Kidney (tissue), 14 donors: Measurements from ENCODE around the gene CALCR. TPM values are rescaled to one million over a fixed set of nuclear protein-coding genes. Genes with fewer than 3 reads are reported as not detected.
"Not testable (repeated sequence)": the region's sequence is repeated elsewhere in the genome, so short reads cannot be mapped to it uniquely, and the experiment has no call there.

Source experiments
- DNase-seq, 5 donors: peaks; one replicate each; pipeline ENCODE4 v3.0.0-alpha.2; 2013 to 2020
- FAIRE-seq: peaks from 2 replicates; lab custom pipeline; 2012; peaks lifted over from hg19 to GRCh38; lab: Jason Lieb, UNC
- H3K27ac ChIP-seq, 2 donors: one replicate each; pipeline ENCODE4 v1.7.0; 2013; ENCODE audit warnings: low read depth in 2 of 2, low read length in 2 of 2, inconsistent platforms in 1 of 2
- H3K27me3 ChIP-seq: one replicate; pipeline ENCODE4 v1.7.1; 2013; ENCODE audit warnings: low read length, inconsistent platforms; ENCODE audit not compliant: control insufficient read depth, insufficient read depth
- H3K36me3 ChIP-seq, 3 donors: one replicate each; pipeline versions ENCODE4 v1.7.0 to v1.7.1; 2013; ENCODE audit warnings: low read length in 3 of 3, control low read depth in 1 of 3, inconsistent platforms in 1 of 3; ENCODE audit not compliant: insufficient read depth in 3 of 3, control insufficient read depth in 2 of 3
- H3K4me1 ChIP-seq, 3 donors: one replicate each; pipeline versions ENCODE4 v1.7.0 to v1.7.1; 2013; ENCODE audit warnings: low read length in 3 of 3, inconsistent platforms in 1 of 3, low read depth in 1 of 3; ENCODE audit not compliant: control insufficient read depth in 2 of 3, insufficient read depth in 2 of 3
- H3K4me3 ChIP-seq, 3 donors: one replicate each; pipeline versions ENCODE4 v1.7.0 to v1.8.1; 2013; ENCODE audit warnings: low read length in 3 of 3, control low read depth in 1 of 3, inconsistent platforms in 1 of 3
- H3K9ac ChIP-seq, 3 donors: one replicate each; pipeline versions ENCODE4 v1.7.0 to v1.7.1; 2013; ENCODE audit warnings: low read length in 3 of 3, control low read depth in 1 of 3, inconsistent platforms in 1 of 3
- H3K9me3 ChIP-seq, 3 donors: one replicate each; pipeline versions ENCODE4 v1.7.0 to v1.7.1; 2013; ENCODE audit warnings: low read length in 3 of 3, control low read depth in 1 of 3, inconsistent platforms in 1 of 3; ENCODE audit not compliant: control insufficient read depth in 2 of 3, insufficient read depth in 1 of 3
- intact Hi-C: fragments of 100-400 bp; cut with DNase I; formaldehyde crosslinking; loops from one replicate; pipeline ENCODE4 v1.11.1; 2022
- polyA plus RNA-seq: library from polyadenylated mRNA; stranded (reverse); fragments of 350-450 nt; fragmentation: Illumina TruSeq; extraction: RNeasy Lipid Tissue Mini Kit (QIAGEN cat#74804); gene quantifications from one replicate; pipeline ENCODE4 v1.2.3, GENCODE V29; 2014; ENCODE audit warnings: low read depth, low replicate concordance; ENCODE audit not compliant: insufficient read depth
- total RNA-seq: library from RNA; stranded (reverse); fragmentation: NEBNext Ultra II Directional; extraction: Animal tissue kit (Norgen Biotek cat#: 25700); gene quantifications from one replicate; pipeline ENCODE4 v1.2.1, GENCODE V29; 2021
- TF ChIP-seq, protein P1 (sequence below): IDR thresholded peaks from 3 replicates; pipeline ENCODE4 v1.5.1; 2012; ENCODE audit warnings: mild to moderate bottlenecking, moderate library complexity, borderline replicate concordance; ENCODE audit not compliant: insufficient read depth; ENCODE audit errors: extremely low read depth
- donor health status: control.
- donor health status: control.
- donor health status: control.
- donor health status: control.
- donor health status: control.
- donor health status: DM: yes; HTN: yes; CAD: no.
- donor health status: Normal renal cell carcinoma (clear cell type).

CALCR gene
- total and polyA plus RNA-seq, 2 donors from 2014 or later, result 0.97 to 5.3 TPM

- H3K27ac ChIP-seq, result no peak overlapping the region
- no peak overlapping the region for H3K9ac ChIP-seq
- FAIRE-seq, result no peak
- H3K9me3 ChIP-seq, result no peaks in the 10 kb centered on the region
- intact Hi-C loops, result no loop called here
- no peak overlapping the region for H3K4me3 ChIP-seq
- TF ChIP-seq, protein P1, sequence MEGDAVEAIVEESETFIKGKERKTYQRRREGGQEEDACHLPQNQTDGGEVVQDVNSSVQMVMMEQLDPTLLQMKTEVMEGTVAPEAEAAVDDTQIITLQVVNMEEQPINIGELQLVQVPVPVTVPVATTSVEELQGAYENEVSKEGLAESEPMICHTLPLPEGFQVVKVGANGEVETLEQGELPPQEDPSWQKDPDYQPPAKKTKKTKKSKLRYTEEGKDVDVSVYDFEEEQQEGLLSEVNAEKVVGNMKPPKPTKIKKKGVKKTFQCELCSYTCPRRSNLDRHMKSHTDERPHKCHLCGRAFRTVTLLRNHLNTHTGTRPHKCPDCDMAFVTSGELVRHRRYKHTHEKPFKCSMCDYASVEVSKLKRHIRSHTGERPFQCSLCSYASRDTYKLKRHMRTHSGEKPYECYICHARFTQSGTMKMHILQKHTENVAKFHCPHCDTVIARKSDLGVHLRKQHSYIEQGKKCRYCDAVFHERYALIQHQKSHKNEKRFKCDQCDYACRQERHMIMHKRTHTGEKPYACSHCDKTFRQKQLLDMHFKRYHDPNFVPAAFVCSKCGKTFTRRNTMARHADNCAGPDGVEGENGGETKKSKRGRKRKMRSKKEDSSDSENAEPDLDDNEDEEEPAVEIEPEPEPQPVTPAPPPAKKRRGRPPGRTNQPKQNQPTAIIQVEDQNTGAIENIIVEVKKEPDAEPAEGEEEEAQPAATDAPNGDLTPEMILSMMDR, result no peak
- no peaks in the 10 kb centered on the region for H3K36me3 ChIP-seq
- no peaks in the 10 kb centered on the region for H3K4me1 ChIP-seq
- DNase-seq, result no peak
- no peaks in the 10 kb centered on the region for H3K27me3 ChIP-seq
These were observed 71.4 kb downstream of the CALCR start for GRCh38 chr7:93503088-93503487.

- DNase-seq, H3K9me3 ChIP-seq, H3K4me1 ChIP-seq, H3K27ac ChIP-seq, FAIRE-seq, H3K36me3 ChIP-seq, H3K4me3 ChIP-seq, H3K27me3 ChIP-seq, H3K9ac ChIP-seq, intact Hi-C loops: not testable (repeated sequence)
These were observed 82.7 kb downstream of the CALCR start for GRCh38 chr7:93491860-93492259.

- TF ChIP-seq, protein P1, result no peak
- no peaks in the 10 kb centered on the region for H3K27me3 ChIP-seq
- FAIRE-seq (no peak), DNase-seq (no peak)
- no peak overlapping the region for H3K4me3 ChIP-seq
- H3K9ac ChIP-seq, result no peak overlapping the region
- intact Hi-C loops, result no loop called here
- no peak overlapping the region for H3K27ac ChIP-seq
- H3K4me1 ChIP-seq, result no peaks in the 10 kb centered on the region
- H3K9me3 ChIP-seq, result no peaks in the 10 kb centered on the region
- H3K36me3 ChIP-seq, result no peaks in the 10 kb centered on the region
These were observed 97.8 kb downstream of the CALCR start for GRCh38 chr7:93476491-93477344.

DNA sequence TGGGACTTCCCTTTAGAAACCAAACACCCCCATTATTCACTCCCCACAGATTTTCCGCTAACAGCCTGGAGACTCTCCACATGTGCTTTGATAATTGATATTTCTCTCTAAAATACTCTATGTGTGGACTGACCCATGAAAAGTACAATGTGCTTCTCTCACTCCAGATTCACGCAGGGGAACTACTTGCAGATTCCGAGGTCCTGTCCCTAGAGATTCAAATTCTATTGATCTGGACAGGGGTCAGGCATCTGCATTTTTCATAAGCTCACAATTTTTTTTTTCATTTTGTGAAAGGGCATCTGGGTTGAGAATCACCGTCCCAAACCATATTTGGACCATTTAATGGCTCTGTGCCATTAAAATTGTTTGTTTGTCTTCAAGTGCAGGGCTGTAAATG is 98.7 kb downstream of the CALCR start:
- no peak for FAIRE-seq
- intact Hi-C loops, result no loop called here
- Histone ChIP-seq H3K9ac (no peak overlapping the region), H3K27me3 (no peaks in the 10 kb centered on the region), H3K4me3 (no peak overlapping the region), H3K4me1 (no peaks in the 10 kb centered on the region), H3K36me3 (no peaks in the 10 kb centered on the region), H3K27ac (no peak overlapping the region), H3K9me3 (no peaks in the 10 kb centered on the region)
- TF ChIP-seq, protein P1, result no peak
- DNase-seq, result no peak
